Inflammatory macrophage treated with lipopolysaccharide for 1 hour (primary cell): ENCODE measurements around the gene ATP9A.
"Not testable (repeated sequence)": the region's sequence is repeated elsewhere in the genome, so short reads cannot be mapped to it uniquely, and the experiment has no call there.

ENCODE experiments used
- DNase-seq, 2 donors: peaks; one replicate each; pipeline ENCODE4 v3.0.0-alpha.2; 2020 to 2022

ATP9A gene

GRCh38 chr20:51725584-51726176 is 42.5 kb downstream of the ATP9A start:
- no peak for DNase-seq

DNA sequence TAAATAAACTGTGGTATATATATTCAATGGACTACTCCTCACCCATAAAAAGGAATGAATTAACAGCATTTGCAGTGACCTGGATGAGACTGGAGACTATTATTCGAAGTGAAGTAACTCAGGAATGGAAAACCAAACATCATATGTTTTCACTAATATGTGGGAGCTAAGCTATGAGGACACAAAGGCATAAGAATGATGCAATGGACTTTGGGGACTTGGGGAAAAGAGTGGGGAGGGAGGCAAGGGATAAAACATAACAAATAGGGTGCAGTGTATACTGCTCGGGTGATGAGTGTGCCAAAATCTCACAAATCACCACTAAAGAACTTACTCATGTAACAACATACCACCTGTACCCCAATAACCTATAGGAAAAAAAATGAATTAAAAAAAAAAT is 45.2 kb downstream of the ATP9A start:
- not testable (repeated sequence) for DNase-seq

DNA sequence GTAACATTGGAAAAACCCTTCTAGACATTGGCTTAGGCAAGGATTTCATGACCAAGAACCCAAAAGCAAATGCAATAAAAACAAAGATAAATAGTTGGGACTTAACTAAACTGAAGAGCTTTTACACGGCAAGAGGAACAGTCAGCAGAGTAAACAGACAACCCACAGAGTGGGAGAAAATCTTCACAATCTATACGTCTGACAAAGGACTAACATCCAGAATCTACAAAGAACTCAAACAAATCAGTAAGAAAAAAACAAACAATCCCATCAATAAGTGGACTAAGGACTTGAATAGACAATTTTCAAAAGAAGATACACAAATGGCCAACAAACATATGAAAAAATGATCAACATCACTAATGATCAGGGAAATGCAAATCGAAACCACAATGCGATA is 45.9 kb downstream of the ATP9A start:
- not testable (repeated sequence) for DNase-seq

DNA sequence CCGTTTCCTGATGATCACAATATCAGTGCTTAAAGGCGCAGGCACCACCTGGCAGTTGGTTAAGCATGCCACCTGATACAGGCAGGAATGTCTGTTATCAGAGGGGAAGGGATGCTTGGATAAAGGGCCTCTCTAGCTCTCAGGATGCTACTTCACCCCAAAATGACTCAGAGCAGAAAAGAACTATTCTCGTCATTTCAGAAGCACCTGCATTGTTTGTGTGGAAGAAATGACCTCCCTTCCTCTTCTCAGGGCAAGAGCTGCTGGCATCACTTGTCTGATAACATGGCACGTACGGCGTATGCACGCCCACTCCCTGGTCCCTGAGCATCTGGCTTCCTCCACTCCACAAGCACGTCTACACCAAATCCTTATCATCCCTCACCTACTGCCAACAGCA is 47.3 kb downstream of the ATP9A start:
- no peak for DNase-seq

DNA sequence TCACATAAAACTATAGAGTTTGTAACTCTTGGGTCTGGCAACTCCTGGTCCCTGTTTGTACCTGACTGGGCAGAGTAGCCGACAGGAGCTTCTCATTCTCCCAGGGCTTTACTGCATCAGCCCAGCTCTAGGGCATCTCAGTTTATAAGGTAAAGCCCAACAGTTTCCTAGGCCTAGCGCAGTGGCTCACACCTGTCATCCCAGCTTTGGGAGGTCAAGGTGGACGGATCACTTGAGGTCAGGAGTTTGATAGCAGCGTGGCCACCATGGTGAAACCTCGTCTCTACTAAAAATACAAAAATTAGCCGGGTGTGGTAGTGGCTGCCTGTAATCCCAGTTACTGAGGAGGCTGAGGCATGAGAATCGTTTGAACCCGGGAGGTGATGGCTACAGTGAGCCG is 47.8 kb downstream of the ATP9A start:
- no peak for DNase-seq

DNA sequence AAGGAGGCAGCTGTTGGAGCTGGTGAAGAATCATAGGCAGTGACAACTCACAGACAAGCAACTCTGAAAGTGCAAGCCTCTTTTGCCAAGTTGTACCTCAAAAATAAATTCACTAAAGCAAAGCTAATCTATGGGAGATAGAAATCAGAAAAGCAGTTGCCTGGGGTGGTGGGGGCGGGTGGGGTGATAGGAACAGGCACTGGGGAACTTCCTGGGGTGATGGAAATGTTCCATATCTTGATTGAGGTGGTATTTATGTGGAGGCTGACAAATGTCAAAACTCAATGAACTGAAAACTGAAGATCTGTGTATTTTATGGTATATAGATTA is 52.4 kb downstream of the ATP9A start:
- no peak for DNase-seq

GRCh38 chr20:51715163-51715855 is 52.9 kb downstream of the ATP9A start:
- no peak for DNase-seq

- no peak for DNase-seq
Observed at GRCh38 chr20:51713213-51713598, 55.0 kb downstream of the ATP9A start.

- no peak for DNase-seq
Observed at GRCh38 chr20:51712501-51713212, 55.5 kb downstream of the ATP9A start.

- no peak for DNase-seq
Observed at GRCh38 chr20:51711426-51711825, 56.8 kb downstream of the ATP9A start.

- DNase-seq = no peak
Observed at GRCh38 chr20:51710361-51710894, 57.8 kb downstream of the ATP9A start.

GRCh38 chr20:51705400-51705799 is 62.8 kb downstream of the ATP9A start:
- no peak for DNase-seq

- no peak for DNase-seq
Observed at GRCh38 chr20:51703400-51704287, 64.5 kb downstream of the ATP9A start.

- peak; percentile 3 to 12 for DNase-seq
Observed at GRCh38 chr20:51702556-51702955, 65.6 kb downstream of the ATP9A start.

DNA sequence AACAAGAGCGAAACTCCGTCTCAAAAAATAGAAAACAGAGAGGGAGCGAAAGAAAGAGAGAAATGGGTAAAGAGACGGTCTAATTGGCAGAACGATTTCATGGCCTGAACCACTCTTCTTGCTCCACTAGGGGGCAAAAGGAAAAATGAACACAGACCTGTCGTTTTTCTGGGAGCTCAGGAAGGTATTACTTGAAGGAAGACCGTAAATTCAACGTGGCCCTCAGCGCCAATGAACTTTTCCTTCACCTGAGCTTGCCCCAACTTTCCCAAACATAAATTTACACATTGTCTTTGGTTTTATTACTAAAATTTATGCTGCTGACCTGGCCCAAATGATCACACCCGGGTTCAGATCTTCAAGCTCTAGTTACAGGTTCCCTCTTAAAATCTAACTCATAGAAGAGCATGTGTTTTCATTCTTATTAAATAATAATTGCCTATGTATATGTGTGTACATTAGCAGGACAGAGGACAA is 67.3 kb downstream of the ATP9A start:
- DNase-seq = peak; percentile 12 to 62

- no peak for DNase-seq
Observed at GRCh38 chr20:51698252-51698651, 69.9 kb downstream of the ATP9A start.

DNA sequence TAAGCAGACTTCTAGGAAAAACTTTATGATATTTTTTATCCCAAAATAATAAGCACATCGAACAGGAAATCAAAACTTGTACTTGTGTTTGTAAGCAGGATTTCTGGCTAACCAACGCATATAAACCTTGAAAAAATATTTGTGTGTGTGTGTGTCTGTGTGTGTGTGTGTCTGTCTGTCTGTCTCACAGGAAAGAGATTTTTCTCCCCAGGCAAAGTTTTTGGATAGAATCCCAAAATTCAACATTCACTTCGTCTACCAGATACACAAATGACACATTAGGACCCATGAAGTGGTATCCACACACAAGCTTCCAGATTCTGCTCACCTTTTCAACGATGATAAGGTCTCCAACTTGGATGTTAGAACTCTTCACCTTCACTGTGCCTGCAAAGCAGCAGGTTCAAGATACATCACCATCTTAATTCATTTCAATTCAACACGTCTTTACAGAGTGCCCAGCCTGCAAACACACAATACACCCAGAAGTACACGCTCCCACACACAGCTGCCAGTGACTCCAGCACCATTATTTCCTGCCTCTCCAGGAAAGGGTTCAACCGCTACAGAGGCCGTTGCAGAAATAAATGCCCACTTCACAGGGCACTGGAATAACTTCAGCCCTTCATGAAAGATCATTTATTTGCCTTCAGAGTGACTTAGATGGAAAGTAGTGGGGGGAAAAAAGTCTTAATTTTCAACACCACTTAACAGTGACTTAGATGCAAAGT is 70.9 kb downstream of the ATP9A start:
- DNase-seq = no peak

- DNase-seq = no peak
Observed at GRCh38 chr20:51696304-51697071, 71.7 kb downstream of the ATP9A start.

DNA sequence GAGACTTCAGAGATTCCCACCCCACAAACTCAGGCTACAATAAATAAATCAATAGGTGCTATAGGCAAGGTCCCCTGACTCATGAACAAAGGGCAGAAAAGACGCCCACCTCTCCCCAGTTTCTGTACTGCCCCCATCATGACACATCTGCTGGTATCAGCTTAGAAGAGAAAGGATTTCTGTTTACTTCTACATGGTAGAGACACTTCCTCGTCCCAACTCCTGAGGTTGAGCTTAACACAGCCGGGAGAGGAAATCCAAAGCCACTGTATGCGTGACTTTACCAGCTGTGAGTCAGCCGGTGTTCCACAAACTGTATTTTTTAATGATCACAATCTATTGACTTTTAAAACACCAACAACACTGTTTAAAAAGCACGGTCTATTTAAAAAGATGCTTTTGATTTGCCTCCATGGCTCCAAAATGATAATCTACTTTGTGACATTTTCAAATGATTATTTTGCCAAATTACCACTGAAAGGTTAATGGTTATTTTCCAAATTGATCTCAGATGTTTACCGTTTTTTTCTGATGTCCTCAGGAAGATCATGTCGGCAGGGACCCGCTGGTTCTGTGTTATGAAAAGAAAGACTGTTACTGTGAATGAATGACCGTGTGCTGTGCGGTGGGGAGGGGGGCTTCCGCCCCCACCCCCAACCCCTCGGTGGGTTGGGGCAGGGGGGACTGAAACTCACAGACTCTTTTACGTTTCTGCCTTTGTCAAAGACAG is 72.5 kb downstream of the ATP9A start:
- DNase-seq = peak; percentile 29 to 52

DNA sequence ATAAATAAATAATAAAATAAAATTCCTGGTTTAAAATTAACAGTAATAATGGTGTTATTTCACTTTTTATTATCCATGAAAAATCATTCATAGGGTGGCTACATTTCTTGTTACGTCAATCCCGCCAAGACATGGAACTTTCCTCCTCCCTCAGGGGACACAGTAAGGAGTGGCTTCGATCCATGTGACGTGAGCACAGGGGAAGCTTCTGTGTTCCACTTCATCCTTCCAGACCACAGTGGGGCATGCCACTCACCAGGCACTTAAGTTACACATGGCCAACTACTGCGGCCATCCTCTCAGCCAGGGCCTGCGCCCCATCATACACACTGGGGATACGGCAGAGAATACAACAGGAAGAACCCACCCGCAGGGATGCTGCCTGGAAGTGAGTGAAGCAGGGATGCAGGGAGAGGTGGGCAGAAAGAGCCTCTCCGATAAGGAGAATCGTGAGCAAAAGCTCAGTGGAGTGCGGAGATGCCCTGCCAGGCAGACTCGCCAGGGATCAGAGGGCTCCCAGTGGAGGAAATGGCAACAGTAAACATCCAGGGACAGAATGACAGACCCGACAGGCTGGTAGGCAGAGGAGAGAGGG is 75.3 kb downstream of the ATP9A start:
- no peak for DNase-seq
